ENCODE measurements around the gene STK16. TPM values are rescaled to one million over a fixed set of nuclear protein-coding genes. Genes with fewer than 3 reads are reported as not detected.

STK16 gene
- total and polyA plus RNA-seq, 2 of the 4 experiments (the other 2 are of a cell fraction), result 44.4 to 50.1 TPM

DNA sequence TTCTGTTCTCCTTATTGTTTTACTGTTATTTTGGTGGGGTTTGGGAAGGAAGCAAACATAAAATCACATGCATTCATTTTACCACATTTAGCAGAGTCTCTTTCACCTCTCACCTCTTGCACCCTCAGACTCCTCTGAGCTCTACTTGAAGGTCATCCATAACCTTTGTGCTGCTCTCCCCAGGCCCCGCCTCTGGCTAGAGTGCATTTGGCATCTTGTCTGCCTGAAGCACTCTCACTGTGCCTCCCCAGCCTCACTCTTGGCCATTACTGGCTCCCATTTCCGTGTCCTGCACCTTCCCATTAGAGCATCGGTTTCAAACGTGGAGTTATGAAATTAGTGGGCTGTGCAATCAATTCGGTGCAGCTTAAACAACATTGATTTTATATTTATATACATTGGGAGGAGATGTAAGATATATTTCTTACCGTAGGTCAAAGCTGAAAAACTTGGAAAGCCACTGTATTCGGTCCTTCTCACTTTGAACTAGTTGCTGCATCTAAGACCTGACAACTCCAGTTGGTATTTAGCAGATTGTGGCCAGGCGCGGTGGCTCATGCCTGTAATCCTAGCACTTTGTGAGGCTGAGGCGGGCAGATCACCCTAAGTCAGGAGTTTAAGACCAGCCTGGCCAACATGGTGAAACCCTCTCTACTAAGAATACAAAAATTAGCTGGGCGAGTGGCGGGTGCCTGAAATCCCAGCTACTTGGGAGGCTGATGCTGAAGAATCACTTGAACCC is 45.6 kb upstream of the STK16 start:
- no peak overlapping the region for H4K5ac ChIP-seq (ENCODE audit: low read depth, low read length)
- no peak overlapping the region for H3K14ac ChIP-seq (replicated peaks; ENCODE audit: low read depth, low read length)
- no TSS peak for BruUV-seq (replicated peaks)
- no peak overlapping the region for H3K9ac ChIP-seq (ENCODE audit: low read depth, low read length)
- H2AK5ac ChIP-seq (ENCODE audit: low read depth, low read length), result no peak overlapping the region
- H3K79me1 ChIP-seq (ENCODE audit: low read depth in 1 of 2, low read length in 2 of 2), result no peaks in the 10 kb centered on the region
- no peaks in the 10 kb centered on the region for H3K9me1 ChIP-seq (ENCODE audit: insufficient read depth, low read length)
- no peak overlapping the region for H3K23ac ChIP-seq (ENCODE audit: low read depth, low read length)
- H2BK5ac ChIP-seq (ENCODE audit: low read depth, low read length, poor library complexity, severe bottlenecking), result no peak overlapping the region
- H4K91ac ChIP-seq (ENCODE audit: insufficient read depth, low read depth, low read length), result no peak overlapping the region
- CTCF ChIA-PET, result interaction anchor here (0.6 kb wide), 1 partner anchor 54 kb away, joined by 3 read pairs; no protein-coding TSS in a partner anchor
- H2BK20ac ChIP-seq (ENCODE audit: low read depth, low read length), result no peak overlapping the region
- intact Hi-C loops (cut with micrococcal nuclease) (no loop called here), dilution Hi-C loops (cut with HindIII; ENCODE audit: low sequenced_read_pairs, unreplicated experiment) (no loop called here), in situ Hi-C loops (cut with MboI; ENCODE audit: low sequenced_read_pairs) (no loop called here)
- WGBS, 2 experiments (ENCODE audit: extremely low coverage in 2 of 2, insufficient read length in 1 of 2), result 48% methylated on average over 2 of the region's 12 CpGs; no CpG with 5 or more reads in 1 of the 2 experiments
- no peaks in the 10 kb centered on the region for H3K9me3 ChIP-seq (ENCODE audit: control insufficient read depth, insufficient read depth, low read length)
- ATAC-seq (ENCODE audit: low read depth) (no peak), DNase-seq (no peak)
- no peak overlapping the region for H2AFZ ChIP-seq (replicated peaks; ENCODE audit: low read length, poor library complexity)
- H2AK9ac ChIP-seq (replicated peaks; ENCODE audit: low read depth, low read length, poor library complexity), result no peak overlapping the region
- H4K20me1 ChIP-seq (ENCODE audit: insufficient read depth, low read length), result no peaks in the 10 kb centered on the region
- H3K4me2 ChIP-seq (ENCODE audit: low read depth, low read length), result no peak overlapping the region
- peaks cover 12% of the 10 kb centered on the region for H3K27me3 ChIP-seq (ENCODE audit: control insufficient read depth, insufficient read depth, low read length)
- no peak for TF ChIP-seq BHLHE40 (IDR thresholded peaks at IDR 0.05; ENCODE audit: low read depth, low read length)
- no peak for TF ChIP-seq SMC3 (IDR thresholded peaks at IDR 0.05; ENCODE audit: low read depth, low read length)
- no peak for TF ChIP-seq POLR2A (IDR thresholded peaks at IDR 0.05; ENCODE audit: low read depth, low read length)
- TF ChIP-seq MAFK (IDR thresholded peaks at IDR 0.05; ENCODE audit: low read depth, low read length), result no peak
- no peak for TF ChIP-seq FOS (IDR thresholded peaks at IDR 0.05; ENCODE audit: low read depth, low read length)
- no peak for TF ChIP-seq MXI1 (IDR thresholded peaks at IDR 0.05; ENCODE audit: borderline replicate concordance, low read depth, low read length)
- TF ChIP-seq RAD21 (IDR thresholded peaks at IDR 0.05; ENCODE audit: low read length), result no peak
- no peak for TF ChIP-seq NFE2L2 (IDR thresholded peaks at IDR 0.05; ENCODE audit: low read depth, low read length)
- no peak for TF ChIP-seq CHD1 (IDR thresholded peaks at IDR 0.05; ENCODE audit: low read depth, low read length)
- TF ChIP-seq MAZ (IDR thresholded peaks at IDR 0.05; ENCODE audit: borderline replicate concordance, low read depth, low read length), result no peak
- no peak for TF ChIP-seq CEBPB (IDR thresholded peaks at IDR 0.05; ENCODE audit: low read depth, low read length)
- TF ChIP-seq, protein P1, sequence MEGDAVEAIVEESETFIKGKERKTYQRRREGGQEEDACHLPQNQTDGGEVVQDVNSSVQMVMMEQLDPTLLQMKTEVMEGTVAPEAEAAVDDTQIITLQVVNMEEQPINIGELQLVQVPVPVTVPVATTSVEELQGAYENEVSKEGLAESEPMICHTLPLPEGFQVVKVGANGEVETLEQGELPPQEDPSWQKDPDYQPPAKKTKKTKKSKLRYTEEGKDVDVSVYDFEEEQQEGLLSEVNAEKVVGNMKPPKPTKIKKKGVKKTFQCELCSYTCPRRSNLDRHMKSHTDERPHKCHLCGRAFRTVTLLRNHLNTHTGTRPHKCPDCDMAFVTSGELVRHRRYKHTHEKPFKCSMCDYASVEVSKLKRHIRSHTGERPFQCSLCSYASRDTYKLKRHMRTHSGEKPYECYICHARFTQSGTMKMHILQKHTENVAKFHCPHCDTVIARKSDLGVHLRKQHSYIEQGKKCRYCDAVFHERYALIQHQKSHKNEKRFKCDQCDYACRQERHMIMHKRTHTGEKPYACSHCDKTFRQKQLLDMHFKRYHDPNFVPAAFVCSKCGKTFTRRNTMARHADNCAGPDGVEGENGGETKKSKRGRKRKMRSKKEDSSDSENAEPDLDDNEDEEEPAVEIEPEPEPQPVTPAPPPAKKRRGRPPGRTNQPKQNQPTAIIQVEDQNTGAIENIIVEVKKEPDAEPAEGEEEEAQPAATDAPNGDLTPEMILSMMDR (conservative IDR thresholded peaks at IDR 0.05; ENCODE audit: low read depth, low read length), result no peak
- TF ChIP-seq, protein P2, sequence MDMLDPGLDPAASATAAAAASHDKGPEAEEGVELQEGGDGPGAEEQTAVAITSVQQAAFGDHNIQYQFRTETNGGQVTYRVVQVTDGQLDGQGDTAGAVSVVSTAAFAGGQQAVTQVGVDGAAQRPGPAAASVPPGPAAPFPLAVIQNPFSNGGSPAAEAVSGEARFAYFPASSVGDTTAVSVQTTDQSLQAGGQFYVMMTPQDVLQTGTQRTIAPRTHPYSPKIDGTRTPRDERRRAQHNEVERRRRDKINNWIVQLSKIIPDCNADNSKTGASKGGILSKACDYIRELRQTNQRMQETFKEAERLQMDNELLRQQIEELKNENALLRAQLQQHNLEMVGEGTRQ (IDR thresholded peaks at IDR 0.05; ENCODE audit: low read depth, low read length), result no peak
- TF ChIP-seq, protein P3, sequence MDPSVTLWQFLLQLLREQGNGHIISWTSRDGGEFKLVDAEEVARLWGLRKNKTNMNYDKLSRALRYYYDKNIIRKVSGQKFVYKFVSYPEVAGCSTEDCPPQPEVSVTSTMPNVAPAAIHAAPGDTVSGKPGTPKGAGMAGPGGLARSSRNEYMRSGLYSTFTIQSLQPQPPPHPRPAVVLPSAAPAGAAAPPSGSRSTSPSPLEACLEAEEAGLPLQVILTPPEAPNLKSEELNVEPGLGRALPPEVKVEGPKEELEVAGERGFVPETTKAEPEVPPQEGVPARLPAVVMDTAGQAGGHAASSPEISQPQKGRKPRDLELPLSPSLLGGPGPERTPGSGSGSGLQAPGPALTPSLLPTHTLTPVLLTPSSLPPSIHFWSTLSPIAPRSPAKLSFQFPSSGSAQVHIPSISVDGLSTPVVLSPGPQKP (IDR thresholded peaks at IDR 0.05; ENCODE audit: borderline replicate concordance, low read depth, low read length), result no peak
- no peak for TF ChIP-seq RCOR1 (IDR thresholded peaks at IDR 0.05; ENCODE audit: insufficient replicate concordance, low read length)
- TF ChIP-seq RFX5 (IDR thresholded peaks at IDR 0.05; ENCODE audit: low read depth, low read length), result no peak
- no peak overlapping the region for H3K18ac ChIP-seq (ENCODE audit: low read depth, low read length)
- H3K4me1 ChIP-seq (ENCODE audit: control insufficient read depth, insufficient read depth, low read length), result no peaks in the 10 kb centered on the region
- no peak overlapping the region for H2BK15ac ChIP-seq (ENCODE audit: low read depth, low read length)
- POLR2A ChIA-PET (ENCODE audit: unreplicated experiment), result no interaction called here
- no peak overlapping the region for H3K4ac ChIP-seq (ENCODE audit: low read depth, low read length)
- no peak overlapping the region for H3K4me3 ChIP-seq (ENCODE audit: insufficient read depth, low read depth, low read length)
- H4K8ac ChIP-seq (ENCODE audit: low read depth in 2 of 2, low read length in 2 of 2), result no peak overlapping the region
- no peak overlapping the region for H3K27ac ChIP-seq (ENCODE audit: insufficient read depth, low read length)
- no peak overlapping the region for H2BK120ac ChIP-seq (ENCODE audit: low read depth, low read length)
- no peak overlapping the region for H3K56ac ChIP-seq (ENCODE audit: extremely low read depth, insufficient read depth, low read length)
- no peaks in the 10 kb centered on the region for H3K36me3 ChIP-seq (ENCODE audit: control insufficient read depth, insufficient read depth, low read length)

All from IMR-90 (cell line).